Vagina (tissue), 2 donors: ENCODE data around the gene NBL1. TPM values are rescaled to one million over a fixed set of nuclear protein-coding genes. Genes with fewer than 3 reads are reported as not detected.

Source experiments
- DNase-seq, 2 donors: peaks; one replicate each; pipeline ENCODE4 v3.0.0-alpha.2; 2017; ENCODE audit errors: extremely low spot score in 2 of 2
- H3K27ac ChIP-seq: fragments of 200-600 bp; sonication (generic); one replicate; pipeline ENCODE4 v1.5.1; 2019
- H3K27me3 ChIP-seq: fragments of 200-600 bp; sonication (generic); one replicate; pipeline ENCODE4 v1.5.1; 2019
- H3K36me3 ChIP-seq, 2 donors: fragments of 200-600 bp; sonication (generic); one replicate each; pipeline ENCODE4 v1.5.1; 2017 to 2019
- H3K4me1 ChIP-seq: fragments of 200-600 bp; sonication (generic); one replicate; pipeline ENCODE4 v1.5.1; 2019
- H3K4me3 ChIP-seq, 2 donors: fragments of 200-600 bp; sonication (generic); 1 replicate in 1 of 2; 2 replicates in 1 of 2; pipeline ENCODE4 v1.5.1; 2016 to 2019
- H3K9me3 ChIP-seq: fragments of 200-600 bp; sonication (generic); one replicate; pipeline ENCODE4 v1.5.1; 2019
- CTCF ChIP-seq, 3 experiments: fragments of 450-650 bp in 2 of 3; fragments of 200-600 bp in 1 of 3; sonication (generic) in 1 of 3; IDR thresholded peaks; one replicate each; pipeline ENCODE4 v1.5.1; 2017 to 2019; ENCODE audit warnings: antibody characterized with exemption in 3 of 3, mild to moderate bottlenecking in 2 of 3, moderate library complexity in 2 of 3
- POLR2A ChIP-seq, 2 donors: fragments of 450-650 bp; IDR thresholded peaks; one replicate each; pipeline ENCODE4 v1.6.1; 2017; ENCODE audit warnings: antibody characterized with exemption in 2 of 2, mild to moderate bottlenecking in 2 of 2, moderate library complexity in 2 of 2
- POLR2AphosphoS5 ChIP-seq, 2 donors: sonication (generic); formaldehyde crosslinking; IDR thresholded peaks; one replicate each; pipeline ENCODE4 v1.9.0; 2017; ENCODE audit warnings: antibody characterized with exemption in 2 of 2, mild to moderate bottlenecking in 2 of 2, low read depth in 1 of 2; ENCODE audit not compliant: insufficient read depth in 1 of 2
- intact Hi-C: fragments of 100-400 bp; cut with DNase I; formaldehyde crosslinking; loops from one replicate; pipeline ENCODE4 v1.15.1; 2023
- total RNA-seq: library from RNA; depleted of rRNA; stranded (reverse); fragments of >200 nt; gene quantifications from one replicate; pipeline ENCODE4 v1.2.3, GENCODE V29; 2016

NBL1 gene
- total RNA-seq, 1 donor from 2014 or later = 148 TPM

- intact Hi-C loops = no loop called here
Measured at GRCh38 chr1:19696820-19697219, 52.7 kb downstream of the NBL1 start.

GRCh38 chr1:19698181-19698580, 54.1 kb downstream of the NBL1 start:
- H3K36me3 ChIP-seq = peaks cover 0 to 5% of the 10 kb centered on the region in 2 donors
- DNase-seq = no peak
- TF ChIP-seq POLR2A (IDR thresholded peaks at IDR 0.05) (no peak), CTCF (IDR thresholded peaks at IDR 0.05) (no peak), POLR2AphosphoS5 (IDR thresholded peaks at IDR 0.05; ENCODE audit: insufficient read depth in 1 of 2, low read depth in 1 of 2) (no peak)
- no peaks in the 10 kb centered on the region for H3K4me1 ChIP-seq
- H3K4me3 ChIP-seq = no peak overlapping the region
- H3K27ac ChIP-seq = no peak overlapping the region
- intact Hi-C loops = no loop called here
- H3K27me3 ChIP-seq = no peaks in the 10 kb centered on the region
- H3K9me3 ChIP-seq = no peaks in the 10 kb centered on the region

More at GRCh38 chr1:19696820-19697219, 52.7 kb downstream of the NBL1 start:
- no peak for TF ChIP-seq CTCF (IDR thresholded peaks at IDR 0.05)
- no peak for TF ChIP-seq POLR2AphosphoS5 (IDR thresholded peaks at IDR 0.05; ENCODE audit: insufficient read depth in 1 of 2, low read depth in 1 of 2)
- no peak for TF ChIP-seq POLR2A (IDR thresholded peaks at IDR 0.05)
- H3K27ac ChIP-seq = no peak overlapping the region
- peaks cover 0 to 5% of the 10 kb centered on the region in 2 donors for H3K36me3 ChIP-seq
- no peaks in the 10 kb centered on the region for H3K27me3 ChIP-seq
- H3K9me3 ChIP-seq = no peaks in the 10 kb centered on the region
- no peak for DNase-seq
- H3K4me3 ChIP-seq = no peak overlapping the region
- H3K4me1 ChIP-seq = no peaks in the 10 kb centered on the region

- DNase-seq = no peak
- Histone ChIP-seq H3K27me3 (no peaks in the 10 kb centered on the region), H3K36me3 (peaks cover 0 to 5% of the 10 kb centered on the region in 2 donors), H3K9me3 (no peaks in the 10 kb centered on the region), H3K4me3 (no peak overlapping the region), H3K4me1 (peaks cover 8% of the 10 kb centered on the region), H3K27ac (no peak overlapping the region)
- TF ChIP-seq CTCF (IDR thresholded peaks at IDR 0.05) = no peak
- no peak for TF ChIP-seq POLR2AphosphoS5 (IDR thresholded peaks at IDR 0.05; ENCODE audit: insufficient read depth in 1 of 2, low read depth in 1 of 2)
- TF ChIP-seq POLR2A (IDR thresholded peaks at IDR 0.05) = no peak
- intact Hi-C loops = no loop called here
Measured at GRCh38 chr1:19700079-19700777, 56.1 kb downstream of the NBL1 start.

- Histone ChIP-seq H3K4me3 (no peak overlapping the region), H3K9me3 (no peaks in the 10 kb centered on the region), H3K4me1 (peaks cover 8% of the 10 kb centered on the region), H3K27ac (no peak overlapping the region), H3K27me3 (no peaks in the 10 kb centered on the region), H3K36me3 (peaks cover 0 to 5% of the 10 kb centered on the region in 2 donors)
- no peak for DNase-seq
- TF ChIP-seq POLR2AphosphoS5 (IDR thresholded peaks at IDR 0.05; ENCODE audit: insufficient read depth in 1 of 2, low read depth in 1 of 2) (no peak), CTCF (IDR thresholded peaks at IDR 0.05) (no peak), POLR2A (IDR thresholded peaks at IDR 0.05) (no peak)
- intact Hi-C loops = no loop called here
Measured at GRCh38 chr1:19703280-19703679, 59.2 kb downstream of the NBL1 start.
